Bone marrow (tissue), 2 donors: ENCODE measurements around the gene LRRC8C.
A peak's percentile ranks its signal among the peaks of the same experiment; 100 is the strongest.
"Not testable (repeated sequence)": the region's sequence is repeated elsewhere in the genome, so short reads cannot be mapped to it uniquely, and the experiment has no call there.

ENCODE experiments used
- DNase-seq, 2 donors: peaks; one replicate each; lab custom pipeline; 2025; lab: John Stamatoyannopoulos, UW

LRRC8C gene

DNA sequence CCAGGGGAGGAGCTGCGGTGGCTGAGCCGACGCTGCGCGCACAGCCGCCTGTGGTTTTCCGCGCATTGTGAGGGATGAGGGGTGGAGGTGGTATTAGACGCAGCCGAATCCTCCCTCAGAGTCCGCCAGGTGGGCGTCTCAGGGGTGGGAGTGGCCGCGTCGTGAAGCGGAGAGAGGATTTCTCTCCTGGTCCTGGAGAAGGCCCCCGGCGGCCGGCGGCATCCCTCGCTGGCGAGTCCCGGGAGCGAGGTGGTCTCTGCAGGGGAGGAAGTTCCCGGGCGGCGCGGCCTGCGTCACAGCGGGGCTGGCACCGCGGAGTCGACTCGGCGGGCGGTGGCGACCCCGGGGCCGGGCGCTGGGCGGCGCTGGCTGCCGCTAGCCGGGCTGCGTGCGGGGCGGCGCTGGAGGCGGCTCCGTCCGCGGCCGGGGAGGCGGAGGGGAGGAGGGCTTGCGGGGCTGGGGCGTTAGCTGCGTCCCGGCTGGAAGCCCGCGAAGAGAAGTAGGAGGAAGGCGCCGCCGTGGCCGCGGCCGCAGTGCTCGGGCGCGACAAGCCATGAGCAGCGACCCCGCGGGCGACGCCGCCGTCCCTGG lies at the start of gene LRRC8C:
Gene LRRC8C, plus strand, starts transcription at position 464 of the 591 bp plus-strand sequence. CDS start 53,354 bp downstream, outside the sequence.
- peak; percentile 77 to 78 for DNase-seq

DNA sequence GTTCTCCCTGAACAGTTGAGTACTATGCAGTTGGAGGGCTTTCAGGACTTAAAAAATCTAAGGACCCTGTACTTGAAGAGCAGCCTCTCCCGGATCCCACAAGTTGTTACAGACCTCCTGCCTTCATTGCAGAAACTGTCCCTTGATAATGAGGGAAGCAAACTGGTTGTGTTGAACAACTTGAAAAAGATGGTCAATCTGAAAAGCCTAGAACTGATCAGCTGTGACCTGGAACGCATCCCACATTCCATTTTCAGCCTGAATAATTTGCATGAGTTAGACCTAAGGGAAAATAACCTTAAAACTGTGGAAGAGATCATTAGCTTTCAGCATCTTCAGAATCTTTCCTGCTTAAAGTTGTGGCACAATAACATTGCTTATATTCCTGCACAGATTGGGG lies 48.7 kb upstream of the LRRC8C start:
- DNase-seq, result no peak

DNA sequence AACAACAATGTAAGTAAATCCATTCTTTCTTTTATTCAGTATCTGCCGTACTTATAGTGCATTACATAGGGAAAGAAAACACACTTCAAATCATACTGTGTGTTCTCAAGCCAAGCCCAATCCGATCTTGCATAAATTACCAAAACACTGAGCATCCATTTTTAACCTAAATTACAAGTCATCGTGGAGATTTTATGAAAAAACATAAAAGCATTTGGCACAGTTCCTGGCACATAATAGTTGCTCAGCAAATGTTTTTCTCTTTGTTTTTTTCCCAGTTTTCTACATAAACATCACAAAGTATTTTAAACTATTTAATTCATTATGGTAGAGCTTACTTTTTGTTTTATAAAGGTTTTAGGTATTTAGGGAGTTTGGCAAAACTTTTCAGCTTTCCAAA lies 48.1 kb upstream of the LRRC8C start:
- no peak for DNase-seq

DNA sequence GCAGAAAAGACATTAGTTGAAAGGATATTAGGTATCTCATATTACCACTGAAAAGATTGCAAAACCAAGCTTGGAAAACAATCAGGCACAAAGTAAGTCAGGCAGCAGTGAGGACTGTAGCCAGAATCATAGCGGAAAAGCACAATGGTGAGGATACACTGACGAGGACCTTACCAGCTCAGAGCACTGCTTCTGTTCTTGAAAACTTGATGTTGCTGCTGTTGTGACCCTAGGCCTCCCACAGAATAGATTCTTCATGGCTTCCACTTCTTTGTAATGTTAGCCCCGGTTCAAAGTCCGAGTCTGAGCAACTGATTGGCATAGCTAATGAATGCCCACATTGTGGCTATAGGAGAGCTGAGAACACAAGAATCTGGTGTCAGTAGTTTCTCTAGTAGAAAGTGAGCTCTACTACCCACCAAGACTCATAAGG lies 45.2 kb upstream of the LRRC8C start:
- no peak for DNase-seq

DNA sequence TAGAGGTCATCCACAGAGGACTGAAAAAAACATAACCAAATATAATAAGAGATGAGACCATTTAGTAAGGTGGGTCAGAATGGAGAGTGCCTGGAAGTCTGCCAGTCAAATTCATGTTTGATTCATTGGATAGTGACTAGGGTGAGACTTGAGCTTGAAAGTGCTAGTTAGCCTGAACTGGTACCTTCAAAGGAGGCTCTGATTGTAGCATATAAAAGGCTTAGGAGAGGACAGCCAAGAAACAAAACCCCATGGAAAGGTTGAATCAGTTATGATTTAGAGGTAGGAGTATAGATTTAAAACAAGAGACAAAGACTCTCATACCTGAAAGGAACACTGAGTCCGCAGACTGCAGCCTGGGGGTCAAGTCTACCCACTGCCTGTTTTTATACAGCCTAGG lies 44.4 kb upstream of the LRRC8C start:
- DNase-seq, result no peak

DNA sequence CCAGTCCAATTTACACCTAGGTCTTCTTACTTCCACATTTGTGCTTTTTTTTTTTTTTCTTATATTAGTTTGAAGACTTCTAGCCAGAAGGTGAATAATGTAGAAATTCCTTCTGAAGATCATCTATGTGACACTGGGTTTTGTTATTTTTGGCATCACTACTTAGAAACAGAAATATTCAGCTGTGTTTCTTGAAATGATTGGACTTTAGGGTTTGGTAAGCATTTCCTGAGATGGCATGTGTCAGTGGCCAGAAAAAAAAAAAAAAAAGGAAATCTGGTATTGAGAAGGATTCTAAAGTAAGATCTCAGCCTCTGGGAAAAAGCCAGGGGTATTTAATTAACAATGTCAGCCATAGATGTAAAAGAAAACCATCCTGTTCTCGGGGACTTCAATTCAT lies 43.4 kb upstream of the LRRC8C start:
- no peak for DNase-seq

DNA sequence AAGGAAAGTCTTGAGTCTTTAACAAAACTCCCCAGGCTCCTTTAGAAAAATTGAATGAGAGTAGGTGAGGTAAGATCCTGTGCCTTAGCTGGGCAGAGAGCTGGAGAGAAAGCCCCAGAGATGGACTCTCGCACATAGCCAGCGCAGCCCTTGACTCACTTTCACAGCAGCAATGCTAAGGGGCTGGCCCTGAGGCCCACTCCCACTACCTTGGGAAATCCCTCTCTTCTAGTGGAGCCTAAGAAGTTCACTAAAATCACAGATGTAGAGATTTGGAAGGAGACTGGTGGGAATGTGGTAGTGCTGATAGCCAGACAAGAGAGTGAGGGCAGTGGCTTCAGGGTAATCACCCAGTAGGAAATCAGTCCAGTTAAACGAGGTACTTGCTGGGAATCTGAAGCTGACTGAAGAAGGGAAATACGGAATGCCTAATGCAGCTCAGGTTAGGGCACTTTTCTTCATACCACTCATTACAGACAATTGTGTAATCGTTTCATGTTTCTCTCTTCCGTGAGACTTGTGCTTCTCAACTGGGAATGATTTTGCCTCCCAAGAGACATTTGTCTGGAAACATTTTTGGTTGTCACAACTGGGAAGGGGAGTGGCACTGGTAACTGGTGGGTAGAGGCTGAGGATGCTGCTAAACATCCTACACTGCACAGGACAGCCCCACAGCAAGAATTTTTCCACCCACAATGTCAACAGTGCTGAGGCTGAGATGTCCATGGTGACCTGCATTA lies 42.4 kb upstream of the LRRC8C start:
- no peak for DNase-seq

DNA sequence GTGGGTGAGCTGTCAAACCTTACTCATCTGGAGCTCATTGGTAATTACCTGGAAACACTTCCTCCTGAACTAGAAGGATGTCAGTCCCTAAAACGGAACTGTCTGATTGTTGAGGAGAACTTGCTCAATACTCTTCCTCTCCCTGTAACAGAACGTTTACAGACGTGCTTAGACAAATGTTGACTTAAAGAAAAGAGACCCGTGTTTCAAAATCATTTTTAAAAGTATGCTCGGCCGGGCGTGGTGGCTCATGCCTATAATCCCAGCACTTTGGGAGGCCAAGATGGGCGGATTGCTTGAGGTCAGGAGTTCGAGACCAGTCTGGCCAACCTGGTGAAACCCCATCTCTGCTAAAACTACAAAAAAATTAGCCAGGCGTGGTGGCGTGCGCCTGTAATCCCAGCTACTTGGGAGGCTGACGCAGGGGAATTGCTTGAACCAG lies 40.0 kb upstream of the LRRC8C start:
- DNase-seq, result not testable (repeated sequence)

DNA sequence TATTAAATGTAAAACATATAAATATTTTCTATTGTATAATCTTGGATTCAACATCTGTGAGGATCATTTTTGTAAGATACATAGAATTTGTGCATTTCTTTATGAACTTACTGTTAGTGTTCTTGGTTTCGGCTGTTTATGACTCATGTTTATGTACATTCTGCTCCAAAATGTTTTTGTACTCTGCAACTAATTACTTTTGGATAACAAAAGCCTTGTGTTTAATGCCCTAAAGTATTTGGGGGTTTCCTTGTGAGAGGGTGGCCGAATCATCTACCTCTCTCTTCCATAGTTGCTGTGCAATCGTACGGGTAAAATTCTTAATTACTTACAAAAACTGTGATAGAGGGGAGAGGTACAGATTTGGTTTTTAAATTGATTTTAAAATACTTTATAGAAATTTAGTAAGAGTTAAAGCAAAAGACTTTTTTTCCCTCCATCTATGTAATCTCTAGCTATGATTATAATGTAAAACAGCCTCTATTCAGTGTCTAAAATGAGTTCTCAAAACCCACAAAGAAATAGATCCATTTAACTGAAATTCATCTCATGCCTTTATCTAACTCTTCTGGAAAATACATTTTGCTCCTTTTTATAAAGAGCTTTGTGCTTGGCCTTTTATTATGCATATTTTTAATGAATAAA lies 38.7 kb upstream of the LRRC8C start:
- DNase-seq, result no peak

DNA sequence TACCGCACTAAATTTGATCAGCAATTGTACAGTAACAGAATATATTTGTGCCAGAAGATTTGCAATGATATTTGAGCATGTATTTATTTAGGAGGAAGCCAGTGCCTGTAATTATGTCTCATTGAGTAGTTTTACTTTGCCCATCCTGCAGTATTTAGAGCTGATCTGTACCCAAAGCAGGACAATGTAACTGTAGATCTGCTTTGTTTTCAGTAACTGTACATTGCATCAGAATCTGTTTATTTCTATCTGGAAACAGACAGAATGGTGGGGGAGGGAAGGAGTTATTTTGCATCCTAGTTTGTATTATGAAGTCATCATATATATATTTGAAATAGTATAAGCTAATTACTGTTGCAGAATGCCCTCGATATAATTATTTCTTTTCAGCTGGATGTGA lies 36.2 kb upstream of the LRRC8C start:
- DNase-seq, result no peak

DNA sequence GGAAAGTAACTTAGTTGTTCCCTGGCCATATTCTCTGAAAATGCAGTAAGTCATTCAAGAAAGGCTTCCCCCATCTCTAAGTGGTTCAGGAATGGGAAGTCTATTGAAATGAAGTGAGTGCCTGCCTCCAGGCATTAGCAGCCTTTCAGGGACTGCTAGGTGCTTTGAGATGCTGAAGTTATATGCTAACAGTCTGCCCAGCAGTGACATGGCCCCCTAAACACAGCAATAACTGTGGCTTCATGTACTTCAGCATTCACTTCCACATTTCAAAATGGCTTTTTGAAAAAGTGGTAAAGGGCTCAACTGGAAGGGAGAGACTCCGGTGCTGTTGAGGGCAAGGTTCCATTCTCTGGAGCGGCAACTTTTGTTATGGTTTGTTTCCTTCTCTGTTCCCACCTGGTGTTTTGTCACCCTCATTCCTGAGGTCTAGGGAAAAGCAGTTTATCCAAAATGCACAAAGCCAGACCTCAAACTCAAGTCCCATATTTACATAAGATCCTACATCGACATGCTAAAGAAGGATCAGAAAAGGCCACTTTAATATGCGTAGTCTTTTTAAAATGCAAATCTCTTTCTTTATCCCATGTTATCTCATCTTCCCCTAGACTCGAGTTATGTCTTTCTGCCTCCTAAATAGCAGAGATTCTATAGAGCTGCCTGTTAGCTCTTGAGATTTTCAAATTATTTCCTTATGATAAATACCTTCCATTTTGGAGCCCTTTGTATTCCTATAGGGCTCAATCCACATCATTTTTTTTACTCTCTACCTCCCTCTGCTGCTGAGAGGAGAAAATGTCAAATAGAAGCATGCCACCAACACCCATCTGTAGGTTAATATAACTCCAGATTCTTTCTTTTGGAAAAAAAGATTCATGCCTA lies 34.2 kb upstream of the LRRC8C start:
- peak in 1 of 2 donors; percentile 54 for DNase-seq

DNA sequence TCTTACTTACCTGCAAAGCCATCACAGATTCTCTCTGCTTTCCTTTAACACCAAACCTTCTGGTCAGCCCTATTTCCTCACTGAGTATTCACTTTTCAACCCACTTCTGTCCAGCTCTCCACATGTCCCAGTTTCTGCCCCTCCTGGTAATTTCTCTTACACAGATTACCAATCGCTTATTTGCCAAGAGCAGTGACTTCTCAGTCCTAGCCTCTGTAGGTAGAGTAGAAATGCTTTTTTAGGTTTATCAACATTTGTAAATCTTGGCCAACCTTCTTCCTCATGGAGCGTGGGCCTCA lies 33.6 kb upstream of the LRRC8C start:
- DNase-seq, result no peak

DNA sequence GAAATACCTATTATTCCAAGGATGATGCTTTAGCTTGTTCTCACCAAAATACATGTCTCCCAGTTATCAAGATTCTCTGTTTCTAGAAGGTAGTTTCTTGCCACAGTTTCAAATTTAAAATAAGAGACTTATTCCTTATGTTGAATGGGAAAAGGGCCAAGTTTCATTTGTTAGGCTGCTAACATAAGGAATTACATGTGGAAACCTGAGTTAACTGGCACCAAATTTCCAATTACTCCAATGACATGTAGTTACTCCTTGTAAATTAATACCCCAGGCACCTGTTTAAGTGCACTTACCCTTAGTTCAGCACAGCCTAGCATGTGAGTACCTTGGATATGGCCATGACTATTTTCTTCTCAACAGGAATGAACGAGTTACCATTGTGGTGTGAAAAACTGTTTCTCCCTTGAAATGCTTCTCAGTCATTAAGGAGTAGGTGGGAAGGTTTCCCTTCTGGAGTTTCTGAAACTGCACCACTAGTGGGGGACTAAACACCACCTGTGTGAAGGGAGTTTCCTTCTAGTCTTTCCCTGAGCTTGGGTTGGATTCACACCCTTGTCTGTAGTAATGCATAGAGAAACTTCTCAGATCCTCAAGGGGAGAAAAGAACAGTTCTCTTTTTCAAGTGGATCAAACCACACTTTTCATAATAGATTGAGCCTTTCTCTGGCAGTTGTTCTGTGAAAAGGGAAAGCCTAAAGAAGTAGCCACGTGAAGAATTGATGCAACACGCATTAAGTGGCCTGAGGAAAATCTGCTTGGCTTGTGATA lies 32.3 kb upstream of the LRRC8C start:
- DNase-seq, result no peak

DNA sequence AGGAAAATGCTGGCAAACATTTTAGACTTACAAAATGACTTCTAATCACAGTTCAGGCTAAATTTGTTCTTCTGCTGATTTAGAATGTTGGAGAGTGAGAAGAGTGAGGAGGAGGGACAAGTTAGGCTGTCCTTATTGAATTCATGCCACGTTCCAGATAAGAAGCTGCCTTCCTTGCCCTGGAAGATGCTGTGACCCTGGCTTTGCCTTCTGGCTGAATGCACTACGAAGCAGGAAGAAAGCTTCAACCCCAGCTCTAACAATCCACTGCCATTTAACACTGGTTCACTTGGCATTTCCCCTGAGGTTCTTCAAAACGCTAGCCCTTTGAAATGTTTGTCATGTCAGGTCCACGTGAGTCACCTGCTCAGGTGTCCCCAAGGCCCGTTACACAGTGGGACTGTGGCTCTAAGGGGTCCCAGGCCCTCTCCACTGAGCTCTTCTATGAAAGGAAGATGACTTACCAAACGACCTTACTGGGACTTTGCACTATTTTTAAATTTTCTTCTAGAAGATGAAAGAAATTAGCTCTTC lies 30.0 kb upstream of the LRRC8C start:
- no peak for DNase-seq

DNA sequence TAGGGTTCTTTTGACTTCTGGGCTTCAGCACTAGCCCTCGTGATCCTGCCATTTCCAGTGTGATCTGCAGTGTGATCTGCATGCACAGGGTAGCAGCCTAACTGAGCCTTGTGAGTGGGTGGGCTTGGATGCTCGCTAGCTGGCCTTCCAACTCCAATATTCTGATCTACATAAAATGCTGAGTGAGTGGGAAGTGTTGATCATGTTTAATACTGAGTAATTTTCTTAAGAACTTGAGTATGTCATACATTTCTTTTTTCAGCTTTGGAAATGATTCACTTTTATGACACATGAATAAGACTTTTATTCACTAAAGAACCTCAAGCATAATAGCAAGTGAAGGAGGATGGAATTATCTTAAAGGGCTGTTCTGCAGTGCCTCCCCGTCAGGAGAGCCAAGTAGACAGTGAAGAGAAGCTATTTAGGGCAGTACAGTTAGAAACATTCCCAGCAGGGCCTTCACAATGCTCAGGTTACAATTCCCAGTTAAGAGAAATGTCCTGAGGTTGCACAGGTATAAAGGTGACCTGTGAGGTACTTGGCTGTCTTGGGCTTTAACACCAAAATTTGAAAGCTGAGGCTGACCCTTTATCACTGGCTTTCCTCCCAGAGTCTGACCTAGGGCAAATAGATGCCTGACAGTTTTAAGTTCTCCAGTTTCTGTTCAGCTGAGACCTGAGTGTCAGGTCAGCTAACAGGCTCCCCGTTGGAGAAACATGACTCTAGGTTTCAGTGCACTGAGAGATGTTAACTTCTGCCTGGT lies 29.1 kb upstream of the LRRC8C start:
- DNase-seq, result no peak

DNA sequence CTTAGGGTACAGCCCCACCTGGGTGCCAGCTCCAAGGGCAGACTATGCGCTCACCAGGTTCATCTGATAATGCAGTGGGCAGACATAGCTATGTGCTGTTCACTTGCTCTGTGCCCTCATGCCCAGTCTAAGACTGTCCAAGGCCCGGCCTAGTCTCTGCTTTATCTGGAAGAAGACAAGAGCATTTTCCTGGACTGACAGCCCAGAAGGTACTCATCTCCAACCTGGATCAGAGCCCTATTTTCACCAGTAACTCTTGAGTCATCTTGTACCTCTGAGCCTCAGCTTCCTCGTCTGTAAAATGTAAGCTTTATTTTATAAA lies 28.5 kb upstream of the LRRC8C start:
- no peak for DNase-seq

DNA sequence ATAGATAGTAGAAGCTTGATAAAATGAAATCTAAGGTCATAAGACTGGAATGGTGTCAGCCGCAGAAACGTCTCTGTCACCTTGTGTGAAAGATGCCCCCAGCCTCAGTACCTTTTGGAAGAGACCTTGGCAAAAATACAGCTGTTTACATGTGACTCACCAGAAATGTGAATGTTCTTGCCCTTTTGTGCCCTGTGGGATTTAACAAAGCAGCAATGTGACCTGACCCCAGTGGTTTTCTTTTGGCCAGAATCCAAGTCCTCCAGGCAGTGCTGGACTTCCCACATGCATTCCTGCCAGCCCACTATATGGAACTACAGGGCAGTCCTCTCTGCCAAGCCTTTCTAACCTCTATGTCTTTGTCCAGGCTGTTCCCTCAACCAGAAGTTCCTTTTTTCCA lies 27.2 kb upstream of the LRRC8C start:
- DNase-seq, result no peak

DNA sequence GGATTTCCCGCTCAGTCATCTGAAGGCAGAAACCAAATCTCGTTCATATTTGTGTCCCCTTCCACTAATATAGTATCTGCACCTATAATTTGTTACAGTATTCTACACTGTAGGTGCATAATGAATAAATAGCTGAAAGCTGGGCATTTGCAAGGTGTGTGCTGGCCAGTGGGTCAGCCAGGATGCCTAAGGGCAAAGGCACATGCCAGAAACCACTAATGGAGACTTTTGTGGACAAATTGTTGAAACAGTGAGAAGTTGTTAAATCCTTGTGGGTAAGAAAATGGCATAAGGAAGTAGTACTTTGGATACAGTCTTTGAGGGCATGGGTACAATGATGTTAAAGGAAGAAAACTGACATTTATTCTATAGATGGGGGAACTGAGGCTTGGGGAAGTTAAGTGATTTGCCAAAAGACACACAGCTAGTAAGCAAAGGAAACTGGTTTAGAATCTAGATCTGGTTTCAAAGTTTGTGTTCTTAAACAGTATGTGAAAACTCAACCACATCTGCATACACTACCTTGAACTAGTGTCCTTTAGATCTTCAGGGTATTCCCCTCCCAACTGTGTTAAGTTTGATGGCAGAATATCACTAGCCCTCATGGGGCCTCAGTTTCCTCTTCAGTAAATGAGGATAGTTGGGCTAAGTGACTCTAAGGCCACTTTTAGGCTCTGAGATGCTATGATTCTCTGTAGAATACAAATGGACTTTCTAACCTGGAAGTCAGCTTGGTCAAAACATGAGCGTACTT lies 26.5 kb upstream of the LRRC8C start:
- no peak for DNase-seq

DNA sequence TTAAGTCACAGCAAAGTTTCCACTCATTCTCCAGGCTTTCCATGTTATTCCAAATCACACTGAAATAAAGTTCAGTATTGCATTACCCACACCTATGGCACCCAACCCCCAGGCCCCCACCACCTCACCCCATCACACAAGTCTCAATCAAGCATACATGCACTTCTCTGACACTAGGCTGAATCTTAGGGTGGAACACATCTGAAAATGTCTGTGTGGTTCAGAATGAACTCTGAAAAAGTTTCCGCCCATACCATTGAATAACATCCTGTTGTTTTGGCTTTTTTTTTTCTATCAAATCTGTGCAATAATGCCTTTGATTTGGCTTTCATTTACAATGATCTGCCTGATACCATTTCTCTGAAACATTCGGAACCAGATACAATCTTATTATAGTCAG lies 25.8 kb upstream of the LRRC8C start:
- no peak for DNase-seq
